Mesendoderm (in vitro differentiated cells): Measurements from ENCODE around the gene HIVEP1.
"Not testable (repeated sequence)": the region's sequence is repeated elsewhere in the genome, so short reads cannot be mapped to it uniquely, and the experiment has no call there.

ENCODE experiments used
- DNase-seq: peaks from one replicate; pipeline ENCODE4 v3.0.0; 2013
- H2AK5ac ChIP-seq: 2 replicates; pipeline ENCODE4 v1.6.1; 2013; ENCODE audit warnings: low read length, inconsistent platforms
- H2BK120ac ChIP-seq: 2 replicates; pipeline ENCODE4 v1.6.1; 2013; ENCODE audit warnings: low read depth, mild to moderate bottlenecking, low read length, moderate library complexity, mixed read lengths
- H2BK15ac ChIP-seq: replicated peaks from 2 replicates; pipeline ENCODE4 v1.6.1; 2013; ENCODE audit warnings: low read depth, mild to moderate bottlenecking, moderate library complexity
- H2BK5ac ChIP-seq: 2 replicates; pipeline ENCODE4 v1.6.1; 2013; ENCODE audit warnings: low read length, inconsistent platforms
- H3K18ac ChIP-seq: 2 replicates; pipeline ENCODE4 v1.6.1; 2013; ENCODE audit warnings: mild to moderate bottlenecking, low read length, mixed read lengths
- H3K23ac ChIP-seq: one replicate; pipeline ENCODE4 v1.6.1; 2013; ENCODE audit warnings: low read length
- H3K27ac ChIP-seq: 2 replicates; pipeline ENCODE4 v1.5.1; 2013; ENCODE audit warnings: low read depth, mild to moderate bottlenecking, inconsistent platforms, low read length, moderate library complexity
- H3K27me3 ChIP-seq: 2 replicates; pipeline ENCODE4 v1.6.1; 2013; ENCODE audit warnings: low read length, control low read depth, mild to moderate bottlenecking, inconsistent platforms; ENCODE audit not compliant: insufficient read depth, poor library complexity
- H3K36me3 ChIP-seq: 2 replicates; pipeline ENCODE4 v1.6.1; 2013; ENCODE audit warnings: low read length, inconsistent platforms; ENCODE audit not compliant: control insufficient read depth, insufficient read depth
- H3K4ac ChIP-seq: one replicate; pipeline ENCODE4 v1.6.1; 2013; ENCODE audit warnings: low read depth, mild to moderate bottlenecking, low read length, moderate library complexity
- H3K4me1 ChIP-seq: 2 replicates; pipeline ENCODE4 v1.6.1; 2013; ENCODE audit warnings: low read depth, low read length, inconsistent platforms; ENCODE audit not compliant: control insufficient read depth
- H3K4me2 ChIP-seq: 2 replicates; pipeline ENCODE4 v1.6.1; 2013; ENCODE audit warnings: low read length
- H3K4me3 ChIP-seq: 2 replicates; pipeline ENCODE4 v1.5.1; 2013; ENCODE audit warnings: mild to moderate bottlenecking, low read length
- H3K56ac ChIP-seq: one replicate; pipeline ENCODE4 v1.6.1; 2013; ENCODE audit warnings: low read length
- H3K79me1 ChIP-seq: 2 replicates; pipeline ENCODE4 v1.6.1; 2013; ENCODE audit warnings: low read length, inconsistent platforms
- H3K79me2 ChIP-seq: 2 replicates; pipeline ENCODE4 v1.6.1; 2013; ENCODE audit warnings: mild to moderate bottlenecking, low read length; ENCODE audit not compliant: control insufficient read depth, insufficient read depth
- H3K9ac ChIP-seq: 2 replicates; pipeline ENCODE4 v1.6.1; 2013; ENCODE audit warnings: low read length, inconsistent platforms
- H4K5ac ChIP-seq: one replicate; pipeline ENCODE4 v1.6.1; 2013; ENCODE audit warnings: low read length
- H4K8ac ChIP-seq: one replicate; pipeline ENCODE4 v1.6.1; 2013; ENCODE audit warnings: low read depth, mild to moderate bottlenecking, control low read depth, low read length, moderate library complexity
- WGBS: extraction: QIAGEN DNeasy Blood & Tissue Kit; methylation state at CpG from one replicate; pipeline ENCODE4 v1.1.7; 2013; ENCODE audit warnings: low lambda C conversion rate, missing lambda C conversion rate; ENCODE audit not compliant: insufficient coverage; ENCODE audit errors: extremely low coverage; 5-methylcytosine and 5-hydroxymethylcytosine counted together

HIVEP1 gene

GRCh38 chr6:12173661-12174060 is 161.5 kb downstream of the HIVEP1 start:
- no peak overlapping the region for H3K4ac ChIP-seq
- H3K9ac ChIP-seq: no peak overlapping the region
- no peaks in the 10 kb centered on the region for H3K4me1 ChIP-seq
- H3K4me3 ChIP-seq: no peak overlapping the region
- H3K79me2 ChIP-seq: no peaks in the 10 kb centered on the region
- no peak overlapping the region for H4K5ac ChIP-seq
- H3K79me1 ChIP-seq: no peaks in the 10 kb centered on the region
- H3K4me2 ChIP-seq: no peak overlapping the region
- no peak overlapping the region for H3K18ac ChIP-seq
- H2AK5ac ChIP-seq: no peak overlapping the region
- no peak overlapping the region for H2BK120ac ChIP-seq
- H4K8ac ChIP-seq: no peak overlapping the region
- WGBS: no CpG with 5 or more reads among the region's 2 CpGs
- H3K56ac ChIP-seq: no peak overlapping the region
- H2BK15ac ChIP-seq: no peak overlapping the region
- no peaks in the 10 kb centered on the region for H3K27me3 ChIP-seq
- H3K36me3 ChIP-seq: no peaks in the 10 kb centered on the region
- DNase-seq: peak; percentile 62
- no peak overlapping the region for H2BK5ac ChIP-seq
- H3K23ac ChIP-seq: no peak overlapping the region
- H3K27ac ChIP-seq: no peak overlapping the region

DNA sequence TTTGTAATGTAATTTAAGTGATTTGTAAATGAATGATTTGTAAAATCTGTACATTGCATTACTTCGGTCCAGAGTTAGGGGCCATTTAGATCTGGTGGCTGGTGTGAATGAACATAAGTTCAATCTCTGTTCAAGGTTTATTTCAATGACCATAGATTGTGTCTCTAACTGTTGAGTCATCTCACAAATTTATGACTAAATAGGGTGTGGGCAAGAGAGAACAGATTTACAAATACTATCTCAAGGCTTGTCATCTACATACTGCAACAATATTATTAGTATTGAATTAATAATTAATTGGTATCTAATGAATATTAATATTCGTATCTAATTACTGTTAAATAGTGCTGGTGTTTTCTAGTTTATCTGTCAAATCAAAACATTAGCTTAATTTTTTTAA is 162.8 kb downstream of the HIVEP1 start:
- Histone ChIP-seq H3K9ac (no peak overlapping the region), H3K27ac (no peak overlapping the region), H2AK5ac (no peak overlapping the region), H2BK15ac (no peak overlapping the region), H3K18ac (no peak overlapping the region), H3K36me3 (no peaks in the 10 kb centered on the region), H3K4me1 (no peaks in the 10 kb centered on the region), H3K79me2 (no peaks in the 10 kb centered on the region), H3K4ac (no peak overlapping the region), H3K23ac (no peak overlapping the region), H2BK5ac (no peak overlapping the region), H4K8ac (no peak overlapping the region), H3K56ac (no peak overlapping the region), H3K4me2 (no peak overlapping the region), H3K27me3 (no peaks in the 10 kb centered on the region), H4K5ac (no peak overlapping the region), H3K4me3 (no peak overlapping the region), H2BK120ac (no peak overlapping the region), H3K79me1 (no peaks in the 10 kb centered on the region)
- no CpG with 5 or more reads among the region's 2 CpGs for WGBS
- no peak for DNase-seq

- no peaks in the 10 kb centered on the region for H3K27me3 ChIP-seq
- no peak overlapping the region for H3K56ac ChIP-seq
- no peak overlapping the region for H3K18ac ChIP-seq
- no peak overlapping the region for H3K9ac ChIP-seq
- H3K4me2 ChIP-seq: no peak overlapping the region
- no peak overlapping the region for H2AK5ac ChIP-seq
- H3K27ac ChIP-seq: no peak overlapping the region
- H2BK15ac ChIP-seq: no peak overlapping the region
- H3K79me2 ChIP-seq: no peaks in the 10 kb centered on the region
- H3K4me1 ChIP-seq: no peaks in the 10 kb centered on the region
- no peak overlapping the region for H3K4ac ChIP-seq
- H4K5ac ChIP-seq: no peak overlapping the region
- WGBS: no CpG with 5 or more reads among the region's 8 CpGs
- H2BK120ac ChIP-seq: no peak overlapping the region
- no peak overlapping the region for H3K4me3 ChIP-seq
- no peaks in the 10 kb centered on the region for H3K79me1 ChIP-seq
- no peak overlapping the region for H4K8ac ChIP-seq
- no peak overlapping the region for H3K23ac ChIP-seq
- H3K36me3 ChIP-seq: no peaks in the 10 kb centered on the region
- H2BK5ac ChIP-seq: no peak overlapping the region
- no peak for DNase-seq
These were observed 163.5 kb downstream of the HIVEP1 start for GRCh38 chr6:12175626-12176025.

DNA sequence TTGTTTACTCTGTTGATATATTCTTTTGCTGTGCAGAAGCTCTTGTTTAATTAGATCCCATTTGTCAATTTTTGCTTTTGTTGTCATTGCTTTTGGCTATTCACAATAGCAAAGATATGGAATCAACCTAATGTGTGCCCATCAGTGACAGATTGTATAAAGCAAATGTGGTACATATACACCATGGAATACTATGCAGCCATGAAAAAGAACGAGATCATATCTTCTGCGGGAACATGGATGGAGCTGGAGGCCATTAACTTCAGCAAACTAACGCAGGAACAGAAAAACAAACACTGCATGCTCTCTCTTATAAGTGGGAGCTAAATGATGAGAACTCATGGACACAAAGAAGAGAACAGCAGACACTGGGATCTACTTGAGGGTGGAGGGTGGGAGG is 164.7 kb downstream of the HIVEP1 start:
- H3K27ac ChIP-seq: not testable (repeated sequence)

DNA sequence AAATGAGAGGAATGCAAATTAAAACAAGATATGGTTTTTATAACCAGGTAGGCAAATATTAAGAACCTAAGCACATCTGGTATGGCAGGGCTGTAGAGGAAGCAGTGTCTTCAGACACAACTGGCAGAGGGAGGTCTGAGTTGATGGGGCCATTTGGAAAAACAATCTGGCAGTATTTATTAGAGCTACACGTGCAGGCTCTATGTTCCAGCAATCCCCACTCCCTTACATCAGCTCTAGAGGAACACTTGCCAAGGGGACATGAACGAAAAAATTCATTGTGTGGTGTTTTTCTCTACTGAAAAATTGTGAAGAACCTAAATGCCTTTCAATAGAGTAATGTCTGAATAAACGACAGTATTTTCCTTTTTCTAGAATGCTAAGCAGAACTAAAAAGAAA is 166.4 kb downstream of the HIVEP1 start:
- Histone ChIP-seq H3K23ac (no peak overlapping the region), H3K79me2 (no peaks in the 10 kb centered on the region), H4K8ac (no peak overlapping the region), H4K5ac (no peak overlapping the region), H3K4me2 (no peak overlapping the region), H3K56ac (no peak overlapping the region), H3K9ac (no peak overlapping the region), H3K27ac (no peak overlapping the region), H2BK120ac (no peak overlapping the region), H3K79me1 (no peaks in the 10 kb centered on the region), H3K4me3 (no peak overlapping the region), H2BK15ac (no peak overlapping the region), H2BK5ac (no peak overlapping the region), H3K4me1 (no peaks in the 10 kb centered on the region), H3K36me3 (no peaks in the 10 kb centered on the region), H3K4ac (no peak overlapping the region), H3K18ac (no peak overlapping the region), H3K27me3 (no peaks in the 10 kb centered on the region), H2AK5ac (no peak overlapping the region)
- no peak for DNase-seq
- WGBS: no CpG with 5 or more reads among the region's 3 CpGs

More for the DNA sequence above, 164.7 kb downstream of the HIVEP1 start:
- not testable (repeated sequence) for H2AK5ac ChIP-seq, H3K79me1 ChIP-seq, H3K9ac ChIP-seq, DNase-seq, H3K36me3 ChIP-seq, H3K23ac ChIP-seq, H3K56ac ChIP-seq, H3K4me2 ChIP-seq, H3K4ac ChIP-seq, H3K27me3 ChIP-seq, H2BK5ac ChIP-seq, H3K4me3 ChIP-seq, H3K4me1 ChIP-seq, H2BK120ac ChIP-seq, H3K18ac ChIP-seq, H4K5ac ChIP-seq, H2BK15ac ChIP-seq, H4K8ac ChIP-seq, H3K79me2 ChIP-seq
- no CpG with 5 or more reads among the region's 3 CpGs for WGBS

- Histone ChIP-seq H2BK120ac (no peak overlapping the region), H3K56ac (no peak overlapping the region), H3K79me1 (no peaks in the 10 kb centered on the region), H4K5ac (no peak overlapping the region), H2AK5ac (no peak overlapping the region), H2BK15ac (no peak overlapping the region), H3K27me3 (no peaks in the 10 kb centered on the region), H3K4me1 (no peaks in the 10 kb centered on the region), H3K27ac (no peak overlapping the region), H3K23ac (no peak overlapping the region), H4K8ac (no peak overlapping the region), H3K9ac (no peak overlapping the region), H2BK5ac (no peak overlapping the region), H3K4me3 (no peak overlapping the region), H3K18ac (no peak overlapping the region), H3K36me3 (no peaks in the 10 kb centered on the region), H3K4me2 (no peak overlapping the region), H3K79me2 (no peaks in the 10 kb centered on the region), H3K4ac (no peak overlapping the region)
- no peak for DNase-seq
- no CpG with 5 or more reads among the region's 4 CpGs for WGBS
These were observed 169.4 kb downstream of the HIVEP1 start for GRCh38 chr6:12181481-12181880.
